H1 (cell line): ENCODE data around the gene ABCA1. TPM values are rescaled to one million over a fixed set of nuclear protein-coding genes. Genes with fewer than 3 reads are reported as not detected.

ENCODE experiments used
- CTCF ChIA-PET: fragments of 300-600 bp; sonication (Branson Sonifier 250); formaldehyde crosslinking; loops from one replicate; lab custom pipeline; 2021; ENCODE audit not compliant: partially characterized antibody; lab: Charles Lee
- POLR2A ChIA-PET: fragments of 300-600 bp; sonication (Branson Sonifier 250); formaldehyde crosslinking; loops from one replicate; lab custom pipeline; 2021; ENCODE audit warnings: inconsistent platforms; ENCODE audit not compliant: partially characterized antibody; lab: Charles Lee
- DNase-seq, 2 experiments: peaks; one replicate each; pipeline versions ENCODE4 v3.0.0 to v3.0.0-alpha.2; 2010 to 2022; ENCODE audit warnings: low spot score in 2 of 2, low read depth in 1 of 2, mixed read lengths in 1 of 2
- FAIRE-seq: peaks from 2 replicates; lab custom pipeline; 2011; peaks lifted over from hg19 to GRCh38; lab: Jason Lieb, UNC
- H2AFZ ChIP-seq: 2 replicates; pipeline ENCODE4 v1.8.1; 2012; ENCODE audit warnings: low read length, inconsistent platforms
- H2AK5ac ChIP-seq: 2 replicates; pipeline ENCODE4 v1.6.1; 2013; ENCODE audit warnings: low read depth, low read length
- H2BK120ac ChIP-seq: replicated peaks from 2 replicates; pipeline ENCODE3; 2013; ENCODE audit warnings: low read depth, low read length, inconsistent platforms
- H2BK12ac ChIP-seq: 2 replicates; pipeline ENCODE4 v1.6.1; 2013; ENCODE audit warnings: low read depth, low read length
- H2BK15ac ChIP-seq: 2 replicates; pipeline ENCODE4 v1.6.1; 2013; ENCODE audit warnings: low read length
- H2BK20ac ChIP-seq: 2 replicates; pipeline ENCODE4 v1.6.1; 2013; ENCODE audit warnings: low read length
- H2BK5ac ChIP-seq: 2 replicates; pipeline ENCODE4 v1.6.1; 2013; ENCODE audit warnings: low read depth, low read length
- H3K14ac ChIP-seq: 2 replicates; pipeline ENCODE4 v1.6.1; 2013; ENCODE audit warnings: inconsistent platforms; ENCODE audit not compliant: insufficient read length
- H3K18ac ChIP-seq: 2 replicates; pipeline ENCODE4 v1.6.1; 2013; ENCODE audit warnings: low read length; ENCODE audit errors: extremely low read depth
- H3K23ac ChIP-seq: 2 replicates; pipeline ENCODE4 v1.6.1; 2013; ENCODE audit warnings: inconsistent platforms; ENCODE audit not compliant: insufficient read length
- H3K23me2 ChIP-seq: 2 replicates; pipeline ENCODE4 v1.6.1; 2013; ENCODE audit warnings: low read depth, low read length
- H3K27ac ChIP-seq: 2 replicates; pipeline ENCODE4 v1.6.1; 2011; ENCODE audit warnings: low read depth, low read length, inconsistent platforms
- H3K27me3 ChIP-seq, 4 experiments: replicated peaks in 1 of 4; 1 replicate in 1 of 4; 2 replicates in 3 of 4; pipeline versions ENCODE4 v1.6.1 to v1.8.1; 2011 to 2013; ENCODE audit warnings: low read length in 3 of 4, mild to moderate bottlenecking in 3 of 4, inconsistent platforms in 2 of 4, mixed read lengths in 2 of 4, moderate library complexity in 1 of 4; ENCODE audit not compliant: control insufficient read depth in 3 of 4, insufficient read depth in 3 of 4; ENCODE audit errors: extremely low read depth in 1 of 4
- H3K36me3 ChIP-seq, 4 experiments: 2 replicates each; pipeline versions ENCODE4 v1.6.1 to v1.8.1; 2011 to 2013; ENCODE audit warnings: mild to moderate bottlenecking in 4 of 4, low read length in 3 of 4, moderate library complexity in 2 of 4, control low read depth in 1 of 4, inconsistent platforms in 1 of 4; ENCODE audit not compliant: insufficient read depth in 4 of 4, control insufficient read depth in 2 of 4
- H3K4ac ChIP-seq: replicated peaks from 2 replicates; pipeline ENCODE3; 2013; ENCODE audit warnings: low read length, low read depth, mixed read lengths, inconsistent platforms; ENCODE audit not compliant: insufficient read length
- H3K4me1 ChIP-seq, 4 experiments: replicated peaks in 1 of 4; 1 replicate in 1 of 4; 2 replicates in 3 of 4; pipeline versions ENCODE4 v1.6.1 to v1.8.1; 2011 to 2013; ENCODE audit warnings: low read length in 3 of 4, inconsistent platforms in 2 of 4, mixed read lengths in 1 of 4; ENCODE audit not compliant: insufficient read depth in 4 of 4, control insufficient read depth in 3 of 4
- H3K4me2 ChIP-seq, 2 experiments: 2 replicates each; pipeline versions ENCODE4 v1.6.1 to v1.8.1; 2011 to 2013; ENCODE audit warnings: low read depth in 2 of 2, low read length in 2 of 2, control low read depth in 1 of 2, inconsistent platforms in 1 of 2, mild to moderate bottlenecking in 1 of 2; ENCODE audit not compliant: insufficient read depth in 1 of 2
- H3K4me3 ChIP-seq, 4 experiments: fragments of 200-600, 300-600 bp in 1 of 4; sonication (generic), shearing (Covaris generic), sonication (Bioruptor Twin) in 1 of 4; 2 replicates each; pipeline versions ENCODE4 v1.5.1 to v1.8.1; 2011 to 2016; ENCODE audit warnings: low read length in 4 of 4, low read depth in 3 of 4, control low read depth in 2 of 4, inconsistent platforms in 2 of 4, mild to moderate bottlenecking in 2 of 4, mixed read lengths in 1 of 4, moderate library complexity in 1 of 4; ENCODE audit not compliant: insufficient read depth in 2 of 4; ENCODE audit errors: extremely low read depth in 1 of 4
- H3K56ac ChIP-seq: replicated peaks from 2 replicates; pipeline ENCODE3; 2013; ENCODE audit warnings: low read depth, mild to moderate bottlenecking, mixed read lengths, low read length, inconsistent platforms; ENCODE audit not compliant: insufficient read length
- H3K79me1 ChIP-seq: 2 replicates; pipeline ENCODE4 v1.6.1; 2013; ENCODE audit warnings: low read depth, low read length, control low read depth
- H3K79me2 ChIP-seq, 2 experiments: 2 replicates each; pipeline versions ENCODE4 v1.6.1 to v1.8.1; 2012 to 2013; ENCODE audit warnings: low read length in 2 of 2, mild to moderate bottlenecking in 2 of 2, inconsistent platforms in 1 of 2; ENCODE audit not compliant: insufficient read depth in 2 of 2, control insufficient read depth in 1 of 2
- H3K9ac ChIP-seq, 4 experiments: replicated peaks in 1 of 4; 1 replicate in 1 of 4; 2 replicates in 3 of 4; pipeline versions ENCODE4 v1.6.1 to v1.8.1; 2011 to 2013; ENCODE audit warnings: low read depth in 3 of 4, low read length in 3 of 4, control low read depth in 2 of 4, mild to moderate bottlenecking in 2 of 4, moderate library complexity in 2 of 4, inconsistent platforms in 1 of 4; ENCODE audit errors: extremely low read depth in 1 of 4
- H3K9me3 ChIP-seq, 2 experiments: 2 replicates each; pipeline versions ENCODE4 v1.6.1 to v1.8.1; 2012 to 2013; ENCODE audit warnings: mild to moderate bottlenecking in 2 of 2, moderate library complexity in 2 of 2, control low read depth in 1 of 2, inconsistent platforms in 1 of 2, low read depth in 1 of 2, low read length in 1 of 2, mixed read lengths in 1 of 2; ENCODE audit not compliant: insufficient read depth in 2 of 2
- H4K20me1 ChIP-seq, 2 experiments: replicated peaks in 1 of 2; 2 replicates each; pipeline versions ENCODE3 to v1.8.1; 2011 to 2013; ENCODE audit warnings: inconsistent platforms in 2 of 2, low read length in 2 of 2, mild to moderate bottlenecking in 1 of 2; ENCODE audit not compliant: insufficient read depth in 2 of 2, control insufficient read depth in 1 of 2
- H4K5ac ChIP-seq: 2 replicates; pipeline ENCODE4 v1.6.1; 2013; ENCODE audit warnings: low read length, low read depth, mixed read lengths, inconsistent platforms; ENCODE audit not compliant: insufficient read length
- H4K8ac ChIP-seq: 2 replicates; pipeline ENCODE4 v1.8.0; 2013; ENCODE audit warnings: mild to moderate bottlenecking, moderate library complexity, low read length, inconsistent platforms; ENCODE audit not compliant: insufficient read depth; ENCODE audit errors: extremely low read depth
- H4K91ac ChIP-seq: replicated peaks from 2 replicates; pipeline ENCODE3; 2013; ENCODE audit warnings: low read length, mixed read lengths, inconsistent platforms; ENCODE audit not compliant: insufficient read length
- GABPA ChIP-seq: IDR thresholded peaks from 2 replicates; pipeline ENCODE4 v1.6.1; 2011; ENCODE audit warnings: mild to moderate bottlenecking, low read length, moderate library complexity, borderline replicate concordance; ENCODE audit not compliant: insufficient read depth
- KDM4A ChIP-seq: IDR thresholded peaks from one replicate; pipeline ENCODE4 v1.7.1; 2012; ENCODE audit warnings: low read depth, mild to moderate bottlenecking, moderate library complexity, low read length, inconsistent platforms; ENCODE audit not compliant: severe bottlenecking
- SP4 ChIP-seq: IDR thresholded peaks from 2 replicates; pipeline ENCODE4 v1.6.1; 2012; ENCODE audit warnings: low read length, inconsistent platforms
- SUZ12 ChIP-seq: fragments of 200-600 bp; sonication (generic); IDR thresholded peaks from 2 replicates; pipeline ENCODE4 v1.6.1; 2012; ENCODE audit warnings: mild to moderate bottlenecking, inconsistent platforms, low read length, moderate library complexity, mixed read lengths
- TCF12 ChIP-seq: IDR thresholded peaks from 2 replicates; pipeline ENCODE4 v1.6.1; 2011; ENCODE audit warnings: low read depth, mild to moderate bottlenecking, low read length
- WGBS, 2 experiments: shearing (Covaris generic) in 1 of 2; methylation state at CpG; one replicate each; pipeline versions ENCODE4 v1.1.6 to v1.1.7; 2013 to 2015; ENCODE audit warnings: low lambda C conversion rate in 2 of 2, mixed read lengths in 2 of 2, inconsistent platforms in 1 of 2, low coverage in 1 of 2, missing lambda C conversion rate in 1 of 2; ENCODE audit not compliant: insufficient replicate concordance in 2 of 2, insufficient coverage in 1 of 2, insufficient read length in 1 of 2; ENCODE audit errors: extremely low coverage in 1 of 2, missing lambda C conversion rate in 1 of 2; 5-methylcytosine and 5-hydroxymethylcytosine counted together
- polyA plus RNA-seq, 7 experiments: library from polyadenylated mRNA; depleted of rRNA in 3 of 7; stranded (reverse) in 5 of 7; unstranded in 2 of 7; fragments of >200 nt in 5 of 7; fragments of 200-250 nt in 2 of 7; gene quantifications; 1 replicate in 5 of 7; 2 replicates in 1 of 7; 4 replicates in 1 of 7; pipeline versions ENCODE4 v1.2.1 to v1.2.3, GENCODE V29; 2011 to 2013; ENCODE audit warnings: missing spikeins in 2 of 7, mixed read lengths in 2 of 7
- total RNA-seq: library from RNA; stranded (reverse); fragmentation: NEBNext Ultra II Directional; extraction: Animal tissue kit (Norgen Biotek cat#: 25700); gene quantifications from 2 replicates; pipeline ENCODE4 v1.2.1, GENCODE V29; 2021
- TF ChIP-seq, protein P1 (sequence below), 3 experiments: IDR thresholded peaks; 1 replicate in 2 of 3; 2 replicates in 1 of 3; pipeline versions ENCODE4 v1.5.1 to v1.6.1; 2011; ENCODE audit warnings: low read length in 3 of 3, mild to moderate bottlenecking in 3 of 3, inconsistent platforms in 2 of 3, low read depth in 1 of 3, moderate library complexity in 1 of 3; ENCODE audit not compliant: insufficient read depth in 1 of 3; ENCODE audit errors: control extremely low read depth in 1 of 3
- TF ChIP-seq, protein P2 (sequence below): IDR thresholded peaks from 2 replicates; pipeline ENCODE4 v1.6.1; 2011; ENCODE audit warnings: low read depth, mild to moderate bottlenecking, low read length; ENCODE audit not compliant: insufficient read depth
- TF ChIP-seq, protein P3 (sequence below): IDR thresholded peaks from 2 replicates; pipeline ENCODE4 v1.6.1; 2012; ENCODE audit warnings: inconsistent platforms

ABCA1 gene
- total and polyA plus RNA-seq, 2 of the 8 experiments (the other 6 are each of a cell fraction or from before 2014, with no cell fraction given) = 6.9 to 7.8 TPM

DNA sequence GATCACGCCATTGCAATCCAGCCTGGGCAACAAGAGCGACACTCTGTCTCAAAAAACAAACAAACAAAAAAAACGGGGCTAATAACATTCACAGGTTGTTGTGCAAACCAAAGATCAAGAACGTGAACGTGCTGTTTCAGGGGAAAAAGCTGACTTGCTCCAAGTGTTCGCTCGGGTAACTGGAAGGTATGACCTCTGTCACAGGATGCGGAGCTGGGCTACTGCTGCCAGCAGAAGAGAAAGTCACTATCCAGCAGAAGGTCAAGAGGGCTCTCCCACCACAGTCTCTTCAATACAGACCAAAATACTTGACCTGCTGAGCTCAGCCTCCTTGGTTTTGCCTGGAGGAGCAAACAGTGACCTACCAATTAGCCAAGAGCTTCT is 59.7 kb downstream of the ABCA1 start:
- H3K79me1 ChIP-seq = peaks cover 2% of the 10 kb centered on the region; the same call in 1 of the 2 replicates
- H4K91ac ChIP-seq = no peak overlapping the region
- peak overlapping the region; percentile 26; the same call in 1 of the 2 replicates for H2BK5ac ChIP-seq
- ChIA-PET CTCF (interaction anchor here (0.7 to 2.4 kb wide), 11 partner anchors 14 to 546 kb away, joined by 3 to 9 read pairs (median 3); no protein-coding TSS in a partner anchor), POLR2A (interaction anchor here (0.7 to 1.6 kb wide), 5 partner anchors 8 to 101 kb away, joined by 3 to 7 read pairs (median 4); partner anchors contain the start of gene ABCA1)
- H3K14ac ChIP-seq = no peak overlapping the region
- no peaks in the 10 kb centered on the region for H3K9me3 ChIP-seq
- H4K5ac ChIP-seq = no peak overlapping the region
- DNase-seq = no peak
- H3K4me3 ChIP-seq = no peak overlapping the region
- H3K27ac ChIP-seq = no peak overlapping the region
- no peaks in the 10 kb centered on the region for H3K79me2 ChIP-seq
- H3K27me3 ChIP-seq = no peaks in the 10 kb centered on the region
- no peaks in the 10 kb centered on the region for H3K23me2 ChIP-seq
- H3K23ac ChIP-seq = no peak overlapping the region
- no peak for TF ChIP-seq GABPA
- no peak for TF ChIP-seq TCF12
- TF ChIP-seq, protein P1, sequence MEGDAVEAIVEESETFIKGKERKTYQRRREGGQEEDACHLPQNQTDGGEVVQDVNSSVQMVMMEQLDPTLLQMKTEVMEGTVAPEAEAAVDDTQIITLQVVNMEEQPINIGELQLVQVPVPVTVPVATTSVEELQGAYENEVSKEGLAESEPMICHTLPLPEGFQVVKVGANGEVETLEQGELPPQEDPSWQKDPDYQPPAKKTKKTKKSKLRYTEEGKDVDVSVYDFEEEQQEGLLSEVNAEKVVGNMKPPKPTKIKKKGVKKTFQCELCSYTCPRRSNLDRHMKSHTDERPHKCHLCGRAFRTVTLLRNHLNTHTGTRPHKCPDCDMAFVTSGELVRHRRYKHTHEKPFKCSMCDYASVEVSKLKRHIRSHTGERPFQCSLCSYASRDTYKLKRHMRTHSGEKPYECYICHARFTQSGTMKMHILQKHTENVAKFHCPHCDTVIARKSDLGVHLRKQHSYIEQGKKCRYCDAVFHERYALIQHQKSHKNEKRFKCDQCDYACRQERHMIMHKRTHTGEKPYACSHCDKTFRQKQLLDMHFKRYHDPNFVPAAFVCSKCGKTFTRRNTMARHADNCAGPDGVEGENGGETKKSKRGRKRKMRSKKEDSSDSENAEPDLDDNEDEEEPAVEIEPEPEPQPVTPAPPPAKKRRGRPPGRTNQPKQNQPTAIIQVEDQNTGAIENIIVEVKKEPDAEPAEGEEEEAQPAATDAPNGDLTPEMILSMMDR (IDR thresholded peaks at IDR 0.05; ENCODE audit: control extremely low read depth in 1 of 3, insufficient read depth in 1 of 3, low read depth in 1 of 3, low read length in 3 of 3) = no peak
- TF ChIP-seq, protein P2, sequence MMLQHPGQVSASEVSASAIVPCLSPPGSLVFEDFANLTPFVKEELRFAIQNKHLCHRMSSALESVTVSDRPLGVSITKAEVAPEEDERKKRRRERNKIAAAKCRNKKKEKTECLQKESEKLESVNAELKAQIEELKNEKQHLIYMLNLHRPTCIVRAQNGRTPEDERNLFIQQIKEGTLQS = no peak
- TF ChIP-seq, protein P3, sequence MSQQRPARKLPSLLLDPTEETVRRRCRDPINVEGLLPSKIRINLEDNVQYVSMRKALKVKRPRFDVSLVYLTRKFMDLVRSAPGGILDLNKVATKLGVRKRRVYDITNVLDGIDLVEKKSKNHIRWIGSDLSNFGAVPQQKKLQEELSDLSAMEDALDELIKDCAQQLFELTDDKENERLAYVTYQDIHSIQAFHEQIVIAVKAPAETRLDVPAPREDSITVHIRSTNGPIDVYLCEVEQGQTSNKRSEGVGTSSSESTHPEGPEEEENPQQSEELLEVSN = no peak
- no peak for TF ChIP-seq SP4
- TF ChIP-seq KDM4A = no peak
- no peak for TF ChIP-seq SUZ12
- H3K18ac ChIP-seq = peak overlapping the region; percentile 34; the same call in 1 of the 2 replicates
- H2BK120ac ChIP-seq = no peak overlapping the region
- H3K4ac ChIP-seq = no peak overlapping the region
- peaks cover 0 to 2% of the 10 kb centered on the region in 2 experiments for H4K20me1 ChIP-seq
- no peaks in the 10 kb centered on the region for H3K36me3 ChIP-seq
- H3K56ac ChIP-seq = no peak overlapping the region
- WGBS, 2 experiments = 94% methylated on average over 8 of the region's 8 CpGs; no CpG with 5 or more reads in 1 of the 2 experiments
- H3K9ac ChIP-seq = no peak overlapping the region
- no peak for FAIRE-seq
- H4K8ac ChIP-seq = no peak overlapping the region
- no peak overlapping the region for H2BK15ac ChIP-seq
- H2BK12ac ChIP-seq = no peak overlapping the region; the same call in 1 of the 2 replicates
- H2AFZ ChIP-seq = no peak overlapping the region
- H2AK5ac ChIP-seq = no peak overlapping the region; the same call in 1 of the 2 replicates
- no peak overlapping the region for H2BK20ac ChIP-seq
- H3K4me2 ChIP-seq = 0 out of 4 replicates have a peak overlapping the region, but pooled peaks of 1 of the 2 experiments have one; percentile 1
- peaks cover 18 to 36% (median 30%) of the 10 kb centered on the region in 4 experiments for H3K4me1 ChIP-seq
